Kidney (tissue), 14 donors: ENCODE data around the gene C20orf202. TPM values are rescaled to one million over a fixed set of nuclear protein-coding genes. Genes with fewer than 3 reads are reported as not detected.

Experiments
- DNase-seq, 5 donors: peaks; one replicate each; pipeline ENCODE4 v3.0.0-alpha.2; 2013 to 2020
- FAIRE-seq: peaks from 2 replicates; lab custom pipeline; 2012; peaks lifted over from hg19 to GRCh38; lab: Jason Lieb, UNC
- H3K27ac ChIP-seq, 2 donors: one replicate each; pipeline ENCODE4 v1.7.0; 2013; ENCODE audit warnings: low read depth in 2 of 2, low read length in 2 of 2, inconsistent platforms in 1 of 2
- H3K27me3 ChIP-seq: one replicate; pipeline ENCODE4 v1.7.1; 2013; ENCODE audit warnings: low read length, inconsistent platforms; ENCODE audit not compliant: control insufficient read depth, insufficient read depth
- H3K36me3 ChIP-seq, 3 donors: one replicate each; pipeline versions ENCODE4 v1.7.0 to v1.7.1; 2013; ENCODE audit warnings: low read length in 3 of 3, control low read depth in 1 of 3, inconsistent platforms in 1 of 3; ENCODE audit not compliant: insufficient read depth in 3 of 3, control insufficient read depth in 2 of 3
- H3K4me1 ChIP-seq, 3 donors: one replicate each; pipeline versions ENCODE4 v1.7.0 to v1.7.1; 2013; ENCODE audit warnings: low read length in 3 of 3, inconsistent platforms in 1 of 3, low read depth in 1 of 3; ENCODE audit not compliant: control insufficient read depth in 2 of 3, insufficient read depth in 2 of 3
- H3K4me3 ChIP-seq, 3 donors: one replicate each; pipeline versions ENCODE4 v1.7.0 to v1.8.1; 2013; ENCODE audit warnings: low read length in 3 of 3, control low read depth in 1 of 3, inconsistent platforms in 1 of 3
- H3K9ac ChIP-seq, 3 donors: one replicate each; pipeline versions ENCODE4 v1.7.0 to v1.7.1; 2013; ENCODE audit warnings: low read length in 3 of 3, control low read depth in 1 of 3, inconsistent platforms in 1 of 3
- H3K9me3 ChIP-seq, 3 donors: one replicate each; pipeline versions ENCODE4 v1.7.0 to v1.7.1; 2013; ENCODE audit warnings: low read length in 3 of 3, control low read depth in 1 of 3, inconsistent platforms in 1 of 3; ENCODE audit not compliant: control insufficient read depth in 2 of 3, insufficient read depth in 1 of 3
- CTCF ChIP-seq: IDR thresholded peaks from 3 replicates; pipeline ENCODE4 v1.5.1; 2012; ENCODE audit warnings: mild to moderate bottlenecking, moderate library complexity, borderline replicate concordance; ENCODE audit not compliant: insufficient read depth; ENCODE audit errors: extremely low read depth
- intact Hi-C: fragments of 100-400 bp; cut with DNase I; formaldehyde crosslinking; loops from one replicate; pipeline ENCODE4 v1.11.1; 2022
- polyA plus RNA-seq: library from polyadenylated mRNA; stranded (reverse); fragments of 350-450 nt; fragmentation: Illumina TruSeq; extraction: RNeasy Lipid Tissue Mini Kit (QIAGEN cat#74804); gene quantifications from one replicate; pipeline ENCODE4 v1.2.3, GENCODE V29; 2014; ENCODE audit warnings: low read depth, low replicate concordance; ENCODE audit not compliant: insufficient read depth
- total RNA-seq: library from RNA; stranded (reverse); fragmentation: NEBNext Ultra II Directional; extraction: Animal tissue kit (Norgen Biotek cat#: 25700); gene quantifications from one replicate; pipeline ENCODE4 v1.2.1, GENCODE V29; 2021
- donor health status: control.
- donor health status: control.
- donor health status: control.
- donor health status: control.
- donor health status: control.
- donor health status: DM: yes; HTN: yes; CAD: no.
- donor health status: Normal renal cell carcinoma (clear cell type).

C20orf202 gene
- total and polyA plus RNA-seq, 2 donors from 2014 or later, result 0.16 to 0.73 TPM

- no peaks in the 10 kb centered on the region for H3K4me1 ChIP-seq
- no peak overlapping the region for H3K9ac ChIP-seq
- intact Hi-C loops, result no loop called here
- no peak for TF ChIP-seq CTCF
- no peaks in the 10 kb centered on the region for H3K36me3 ChIP-seq
- no peak overlapping the region for H3K27ac ChIP-seq
- peaks cover 5% of the 10 kb centered on the region for H3K27me3 ChIP-seq
- DNase-seq (no peak), FAIRE-seq (no peak)
- peak overlapping the region in 1 of 3 donors; percentile 25 for H3K4me3 ChIP-seq
- no peaks in the 10 kb centered on the region for H3K9me3 ChIP-seq
These were observed 19.0 kb upstream of the C20orf202 start for GRCh38 chr20:1184260-1184637.

- peak in 3 of 5 donors; percentile 12 to 49 (median 21) for DNase-seq
- no peak within 1 kb of the TSS for H3K9ac ChIP-seq
- no peak for TF ChIP-seq CTCF
- H3K4me1 ChIP-seq, result no peaks in the 10 kb centered on the region
- FAIRE-seq, result no peak
- H3K27me3 ChIP-seq, result peaks cover 5% of the 10 kb centered on the region
- no peaks in the 10 kb centered on the region for H3K36me3 ChIP-seq
- no peak within 1 kb of the TSS for H3K27ac ChIP-seq
- intact Hi-C loops, result no loop called here
- H3K9me3 ChIP-seq, result no peaks in the 10 kb centered on the region
- peak within 1 kb of the TSS in 1 of 3 donors; percentile 25 for H3K4me3 ChIP-seq
These were observed 18.5 kb upstream of the C20orf202 start, which contains the start of gene TMEM74B for GRCh38 chr20:1184638-1185315. Gene TMEM74B (minus strand): TSS chr20:1184981. CDS start chr20:1183801, 1,180 bp downstream.

- Histone ChIP-seq H3K36me3 (no peaks in the 10 kb centered on the region), H3K4me3 (peak overlapping the region in 1 of 3 donors; percentile 25), H3K4me1 (no peaks in the 10 kb centered on the region), H3K9me3 (no peaks in the 10 kb centered on the region), H3K9ac (no peak overlapping the region), H3K27me3 (peaks cover 5% of the 10 kb centered on the region), H3K27ac (no peak overlapping the region)
- TF ChIP-seq CTCF, result no peak
- intact Hi-C loops, result no loop called here
- DNase-seq (peak in 2 of 5 donors; percentile 14 to 27), FAIRE-seq (no peak)
These were observed 17.9 kb upstream of the C20orf202 start for GRCh38 chr20:1185316-1185741.
